ENCODE measurements around the gene MEX3A. TPM values are rescaled to one million over a fixed set of nuclear protein-coding genes. Genes with fewer than 3 reads are reported as not detected.
"Not testable (repeated sequence)": the region's sequence is repeated elsewhere in the genome, so short reads cannot be mapped to it uniquely, and the experiment has no call there.

MEX3A gene
- polyA plus RNA-seq, 1 experiment, result 11.8 TPM

DNA sequence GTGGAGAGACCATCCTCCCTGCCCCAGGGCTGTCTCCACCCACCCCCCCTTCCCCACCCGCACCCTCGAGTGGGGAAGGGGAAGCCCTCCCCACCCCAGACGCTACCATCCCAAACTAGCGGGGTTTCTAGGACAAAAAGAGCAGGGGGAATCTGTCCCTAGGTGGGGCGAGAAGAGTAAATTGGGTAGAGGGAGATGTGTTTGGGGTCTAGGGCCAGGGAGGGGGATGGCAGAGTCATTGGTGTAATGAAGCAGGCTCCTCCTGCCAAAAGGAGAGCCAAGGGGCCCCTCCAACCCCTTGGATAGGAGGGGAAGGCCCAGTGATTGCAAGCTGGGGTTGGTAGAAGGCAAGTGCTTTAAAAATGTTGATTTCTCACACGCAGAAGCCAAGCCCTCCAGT, 10.0 kb downstream of the MEX3A start:
- TF ChIP-seq, protein P1, sequence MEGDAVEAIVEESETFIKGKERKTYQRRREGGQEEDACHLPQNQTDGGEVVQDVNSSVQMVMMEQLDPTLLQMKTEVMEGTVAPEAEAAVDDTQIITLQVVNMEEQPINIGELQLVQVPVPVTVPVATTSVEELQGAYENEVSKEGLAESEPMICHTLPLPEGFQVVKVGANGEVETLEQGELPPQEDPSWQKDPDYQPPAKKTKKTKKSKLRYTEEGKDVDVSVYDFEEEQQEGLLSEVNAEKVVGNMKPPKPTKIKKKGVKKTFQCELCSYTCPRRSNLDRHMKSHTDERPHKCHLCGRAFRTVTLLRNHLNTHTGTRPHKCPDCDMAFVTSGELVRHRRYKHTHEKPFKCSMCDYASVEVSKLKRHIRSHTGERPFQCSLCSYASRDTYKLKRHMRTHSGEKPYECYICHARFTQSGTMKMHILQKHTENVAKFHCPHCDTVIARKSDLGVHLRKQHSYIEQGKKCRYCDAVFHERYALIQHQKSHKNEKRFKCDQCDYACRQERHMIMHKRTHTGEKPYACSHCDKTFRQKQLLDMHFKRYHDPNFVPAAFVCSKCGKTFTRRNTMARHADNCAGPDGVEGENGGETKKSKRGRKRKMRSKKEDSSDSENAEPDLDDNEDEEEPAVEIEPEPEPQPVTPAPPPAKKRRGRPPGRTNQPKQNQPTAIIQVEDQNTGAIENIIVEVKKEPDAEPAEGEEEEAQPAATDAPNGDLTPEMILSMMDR (IDR thresholded peaks at IDR 0.05; ENCODE audit: low read depth, low read length), result no peak
- POLR2A ChIA-PET, result no interaction called here

DNA sequence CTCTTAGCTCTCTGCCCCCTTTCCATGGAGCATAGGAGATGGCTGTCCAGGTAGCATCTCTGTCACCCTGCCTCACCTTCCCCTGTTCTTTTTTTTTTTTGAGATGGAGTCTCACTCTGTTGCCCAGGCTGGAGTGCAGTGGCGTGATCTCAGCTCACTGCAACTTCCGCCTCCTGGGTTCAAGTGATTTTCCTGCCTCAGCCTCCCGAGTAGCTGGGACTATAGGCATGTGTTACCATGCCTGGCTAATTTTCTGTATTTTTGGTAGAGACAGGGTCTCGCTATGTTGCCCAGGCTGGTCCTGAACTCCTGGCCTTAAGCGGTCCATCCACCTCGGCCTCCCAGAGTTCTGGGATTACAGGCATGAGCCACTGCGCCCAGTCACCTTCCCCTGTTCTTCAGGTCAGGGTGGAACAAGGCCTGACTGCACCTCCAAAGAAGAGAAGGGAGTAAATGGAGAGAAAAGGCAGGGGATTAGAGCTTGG, 10.9 kb downstream of the MEX3A start:
- CTCF ChIA-PET; H3K27me3 ChIP-seq (ENCODE audit: control insufficient read depth, insufficient read depth, low read length); H3K27ac ChIP-seq (ENCODE audit: low read depth, low read length); H3K9me3 ChIP-seq (ENCODE audit: control insufficient read depth, insufficient read depth, low read length); H3K4me3 ChIP-seq (ENCODE audit: low read depth, low read length); DNase-seq (ENCODE audit: low read depth, low spot score): not testable (repeated sequence)
- POLR2A ChIA-PET, result interaction anchor here (0.6 to 0.7 kb wide), 2 partner anchors 36 to 432 kb away, joined by 4 to 9 read pairs; no protein-coding TSS in a partner anchor

More for the DNA sequence above, 10.0 kb downstream of the MEX3A start:
- no peak for DNase-seq (ENCODE audit: low read depth, low spot score)
- Histone ChIP-seq H3K27ac (ENCODE audit: low read depth, low read length) (no peak overlapping the region), H3K9me3 (ENCODE audit: control insufficient read depth, insufficient read depth, low read length) (no peaks in the 10 kb centered on the region; the same call in 1 of the 2 replicates), H3K27me3 (ENCODE audit: control insufficient read depth, insufficient read depth, low read length) (no peaks in the 10 kb centered on the region), H3K4me3 (ENCODE audit: low read depth, low read length) (no peak overlapping the region)
- CTCF ChIA-PET, result interaction anchor here (0.6 kb wide), 1 partner anchor 153 kb away, joined by 7 read pairs; no protein-coding TSS in a partner anchor

DNA sequence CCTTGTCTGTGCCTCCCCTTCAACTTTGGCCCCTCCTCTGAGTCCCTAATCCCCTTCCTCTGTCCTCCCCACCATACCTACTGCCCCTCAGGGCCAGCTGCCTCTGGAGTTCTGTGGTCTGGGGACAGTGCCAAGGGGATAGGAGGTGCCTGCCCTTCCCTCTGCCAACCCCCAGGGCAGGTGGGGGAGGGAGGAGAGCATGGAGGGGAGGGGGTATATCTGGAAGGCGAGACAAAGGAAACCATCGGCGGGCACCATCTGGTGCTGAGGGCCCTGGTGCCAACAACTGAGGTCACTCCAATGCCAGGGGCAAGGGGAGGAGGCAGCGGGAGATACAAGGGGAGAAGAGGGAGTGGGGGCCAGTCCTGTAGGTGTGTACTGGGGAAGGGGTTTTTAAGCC, 11.7 kb downstream of the MEX3A start:
- H3K27me3 ChIP-seq (ENCODE audit: control insufficient read depth, insufficient read depth, low read length), result no peaks in the 10 kb centered on the region
- TF ChIP-seq, protein P1 (IDR thresholded peaks at IDR 0.05; ENCODE audit: low read depth, low read length), result no peak
- no peaks in the 10 kb centered on the region for H3K9me3 ChIP-seq (ENCODE audit: control insufficient read depth, insufficient read depth, low read length)
- DNase-seq (ENCODE audit: low read depth, low spot score), result no peak
- H3K27ac ChIP-seq (ENCODE audit: low read depth, low read length), result no peak overlapping the region
- ChIA-PET POLR2A (interaction anchor here (0.7 kb wide), 1 partner anchor 433 kb away, joined by 4 read pairs; no protein-coding TSS in a partner anchor), CTCF (no interaction called here)
- no peak overlapping the region for H3K4me3 ChIP-seq (ENCODE audit: low read depth, low read length)

DNA sequence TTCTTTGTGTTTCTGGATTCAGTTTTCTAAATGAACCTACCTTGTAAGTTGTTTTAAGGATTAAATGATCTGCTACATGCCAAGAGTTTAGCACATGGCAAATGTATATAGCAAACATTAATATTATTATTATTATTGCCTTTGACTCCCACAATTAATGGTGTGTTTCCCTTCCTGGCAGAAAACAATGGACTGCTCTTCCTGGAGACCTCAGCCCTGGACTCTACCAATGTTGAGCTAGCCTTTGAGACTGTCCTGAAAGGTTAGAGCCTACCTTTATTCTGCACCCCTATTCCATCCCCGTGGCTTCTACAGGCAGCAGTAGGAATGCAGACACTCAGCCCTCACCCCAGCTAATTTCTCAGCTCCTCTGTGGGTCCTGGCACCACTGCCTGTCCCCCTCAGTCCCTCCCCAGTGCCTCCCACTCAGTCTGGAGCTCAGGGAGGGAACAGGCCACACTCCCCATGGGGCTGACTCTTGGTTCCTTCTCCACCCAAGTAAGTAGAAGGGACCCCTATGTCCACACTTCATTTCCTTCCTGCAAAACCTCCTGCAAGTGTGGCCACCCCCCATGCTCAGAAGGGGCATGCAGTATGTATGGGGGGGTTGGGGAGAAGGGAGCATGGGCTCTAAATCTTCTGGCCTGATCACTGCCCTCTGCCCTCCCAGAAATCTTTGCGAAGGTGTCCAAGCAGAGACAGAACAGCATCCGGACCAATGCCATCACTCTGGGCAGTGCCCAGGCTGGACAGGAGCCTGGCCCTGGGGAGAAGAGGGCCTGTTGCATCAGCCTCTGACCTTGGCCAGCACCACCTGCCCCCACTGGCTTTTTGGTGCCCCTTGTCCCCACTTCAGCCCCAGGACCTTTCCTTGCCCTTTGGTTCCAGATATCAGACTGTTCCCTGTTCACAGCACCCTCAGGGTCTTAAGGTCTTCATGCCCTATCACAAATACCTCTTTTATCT, 12.5 kb downstream of the MEX3A start:
- POLR2A ChIA-PET, result no interaction called here
- H3K9me3 ChIP-seq (ENCODE audit: control insufficient read depth, insufficient read depth, low read length), result no peaks in the 10 kb centered on the region
- CTCF ChIA-PET, result no interaction called here
- no peak overlapping the region for H3K4me3 ChIP-seq (ENCODE audit: low read depth, low read length)
- DNase-seq (ENCODE audit: low read depth, low spot score), result no peak
- no peaks in the 10 kb centered on the region for H3K27me3 ChIP-seq (ENCODE audit: control insufficient read depth, insufficient read depth, low read length)
- TF ChIP-seq, protein P1 (IDR thresholded peaks at IDR 0.05; ENCODE audit: low read depth, low read length), result no peak
- H3K27ac ChIP-seq (ENCODE audit: low read depth, low read length), result no peak overlapping the region

DNA sequence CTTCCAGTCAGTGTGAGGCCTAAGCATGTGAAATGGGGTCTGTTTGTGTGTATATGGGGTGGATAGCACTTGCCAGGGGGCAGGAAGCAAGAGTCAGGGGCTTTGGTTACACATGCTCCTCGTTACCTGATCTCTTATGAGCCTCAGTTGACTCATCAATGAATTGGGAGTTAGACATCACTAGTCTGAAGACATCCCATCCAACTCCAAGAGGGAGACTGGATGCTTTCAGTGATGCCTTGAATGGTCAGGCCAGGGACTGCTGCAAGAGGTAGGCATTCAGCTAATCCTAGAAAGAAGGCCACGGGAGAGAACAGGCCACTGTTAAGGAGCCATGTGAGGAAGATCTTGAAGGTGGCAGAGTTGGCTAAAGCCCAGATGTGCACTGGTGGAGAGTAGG, 15.0 kb downstream of the MEX3A start:
- POLR2A ChIA-PET, result no interaction called here
- Histone ChIP-seq H3K27ac (ENCODE audit: low read depth, low read length) (no peak overlapping the region), H3K4me3 (ENCODE audit: low read depth, low read length) (no peak overlapping the region), H3K9me3 (ENCODE audit: control insufficient read depth, insufficient read depth, low read length) (no peaks in the 10 kb centered on the region), H3K27me3 (ENCODE audit: control insufficient read depth, insufficient read depth, low read length) (no peaks in the 10 kb centered on the region)
- TF ChIP-seq, protein P1 (IDR thresholded peaks at IDR 0.05; ENCODE audit: low read depth, low read length), result no peak
- DNase-seq (ENCODE audit: low read depth, low spot score), result no peak
- CTCF ChIA-PET, result interaction anchor here (0.8 to 2.1 kb wide), 11 partner anchors 8 to 252 kb away, joined by 3 to 12 read pairs (median 5); partner anchors contain the start of genes KHDC4 and SSR2

Measured in AG04450 (cell line).